CD14-positive monocyte (primary cell): Measurements from ENCODE around the gene GALNT17. TPM values are rescaled to one million over a fixed set of nuclear protein-coding genes. Genes with fewer than 3 reads are reported as not detected.

Experiments
- DNase-seq, 3 donors: peaks; one replicate each; pipeline ENCODE4 v3.0.0-alpha.2; 2011 to 2022
- H2AFZ ChIP-seq: 2 replicates; pipeline ENCODE4 v1.6.0; 2012; ENCODE audit warnings: mild to moderate bottlenecking, low read depth, low read length, inconsistent platforms; ENCODE audit not compliant: insufficient read depth, poor library complexity, severe bottlenecking
- H3K27ac ChIP-seq, 2 donors: 1 replicate in 1 of 2; 2 replicates in 1 of 2; pipeline ENCODE4 v1.5.1; 2012 to 2013; ENCODE audit warnings: low read length in 2 of 2, control low read depth in 1 of 2, inconsistent platforms in 1 of 2, low read depth in 1 of 2, mild to moderate bottlenecking in 1 of 2
- H3K27me3 ChIP-seq, 2 donors: one replicate each; pipeline versions ENCODE4 v1.6.0 to v1.6.1; 2011 to 2013; ENCODE audit warnings: low read length in 2 of 2; ENCODE audit not compliant: control insufficient read depth in 2 of 2, insufficient read depth in 2 of 2
- H3K36me3 ChIP-seq, 2 donors: replicated peaks in 1 of 2; 1 replicate in 1 of 2; 2 replicates in 1 of 2; pipeline versions ENCODE4 v1.5.1 to v1.6.1; 2012 to 2013; ENCODE audit warnings: low read length in 2 of 2, control low read depth in 1 of 2, inconsistent platforms in 1 of 2, mild to moderate bottlenecking in 1 of 2; ENCODE audit not compliant: insufficient read depth in 2 of 2, control insufficient read depth in 1 of 2
- H3K4me1 ChIP-seq, 2 donors: 1 replicate in 1 of 2; 2 replicates in 1 of 2; pipeline versions ENCODE4 v1.5.1 to v1.6.1; 2012 to 2013; ENCODE audit warnings: low read length in 2 of 2, control low read depth in 1 of 2, inconsistent platforms in 1 of 2, mild to moderate bottlenecking in 1 of 2, moderate library complexity in 1 of 2; ENCODE audit not compliant: insufficient read depth in 2 of 2, control insufficient read depth in 1 of 2
- H3K4me2 ChIP-seq: replicated peaks from 2 replicates; pipeline ENCODE3; 2012; ENCODE audit warnings: low read length, moderate library complexity, mild to moderate bottlenecking; ENCODE audit not compliant: poor library complexity, severe bottlenecking; ENCODE audit errors: extremely low read depth
- H3K4me3 ChIP-seq, 3 experiments: fragments of 200-600 bp in 1 of 3; sonication (generic) in 1 of 3; replicated peaks in 1 of 3; 1 replicate in 2 of 3; 2 replicates in 1 of 3; pipeline ENCODE4 v1.5.1; 2011 to 2013; ENCODE audit warnings: low read length in 3 of 3, mild to moderate bottlenecking in 3 of 3, control low read depth in 2 of 3, low read depth in 2 of 3, inconsistent platforms in 1 of 3, moderate library complexity in 1 of 3
- H3K79me2 ChIP-seq: 2 replicates; pipeline ENCODE4 v1.6.0; 2012; ENCODE audit warnings: mild to moderate bottlenecking, control low read depth, inconsistent platforms, low read length, moderate library complexity; ENCODE audit not compliant: insufficient read depth
- H3K9ac ChIP-seq: 2 replicates; pipeline ENCODE4 v1.6.0; 2017; ENCODE audit warnings: low read length, mild to moderate bottlenecking; ENCODE audit not compliant: insufficient read depth, poor library complexity, severe bottlenecking
- H3K9me3 ChIP-seq, 2 donors: replicated peaks in 1 of 2; 1 replicate in 1 of 2; 2 replicates in 1 of 2; pipeline versions ENCODE4 v1.5.1 to v1.6.1; 2012 to 2013; ENCODE audit warnings: low read length in 2 of 2, control low read depth in 1 of 2; ENCODE audit not compliant: control insufficient read depth in 1 of 2, insufficient read depth in 1 of 2
- H4K20me1 ChIP-seq: 2 replicates; pipeline ENCODE4 v1.6.0; 2012; ENCODE audit warnings: mild to moderate bottlenecking, low read length, control low read depth, moderate library complexity; ENCODE audit not compliant: insufficient read depth
- H3K27ac Mint-ChIP-seq, 7 donors: one replicate each; pipeline ENCODE4 v1.8.0; 2020; ENCODE audit warnings: mild to moderate bottlenecking in 7 of 7, mixed read lengths in 7 of 7, moderate library complexity in 6 of 7, inconsistent platforms in 2 of 7
- H3K27me3 Mint-ChIP-seq, 3 donors: one replicate each; pipeline ENCODE4 v1.8.0; 2021 to 2022; ENCODE audit warnings: low read depth in 3 of 3, mild to moderate bottlenecking in 3 of 3, mixed read lengths in 3 of 3, moderate library complexity in 3 of 3, inconsistent platforms in 1 of 3
- H3K36me3 Mint-ChIP-seq, 2 donors: one replicate each; pipeline ENCODE4 v1.8.0; 2020; ENCODE audit warnings: mixed read lengths in 2 of 2, inconsistent platforms in 1 of 2, mild to moderate bottlenecking in 1 of 2
- H3K4me1 Mint-ChIP-seq: one replicate; pipeline ENCODE4 v1.8.0; 2020; ENCODE audit warnings: mild to moderate bottlenecking, mixed read lengths
- H3K4me3 Mint-ChIP-seq, 2 donors: one replicate each; pipeline ENCODE4 v1.8.0; 2020; ENCODE audit warnings: mild to moderate bottlenecking in 2 of 2, mixed read lengths in 2 of 2, moderate library complexity in 1 of 2
- H3K9me3 Mint-ChIP-seq, 7 donors: one replicate each; pipeline ENCODE4 v1.8.0; 2020 to 2022; ENCODE audit warnings: mixed read lengths in 7 of 7, mild to moderate bottlenecking in 6 of 7, moderate library complexity in 6 of 7, inconsistent platforms in 2 of 7
- CTCF ChIP-seq: fragments of 200-600 bp; IDR thresholded peaks from one replicate; pipeline ENCODE4 v1.8.0; 2022; ENCODE audit warnings: antibody characterized with exemption, mild to moderate bottlenecking
- WGBS: methylation state at CpG from one replicate; pipeline ENCODE4 v1.1.5; 2013; ENCODE audit warnings: missing lambda C conversion rate; ENCODE audit not compliant: insufficient coverage; 5-methylcytosine and 5-hydroxymethylcytosine counted together
- intact Hi-C, 2 donors: fragments of 100-400 bp; cut with micrococcal nuclease; formaldehyde crosslinking; loops; one replicate each; pipeline versions ENCODE4 v1.15.0 to v1.15.1; 2023
- polyA plus RNA-seq, 3 donors: library from polyadenylated mRNA; depleted of rRNA in 1 of 3; unstranded in 2 of 3; stranded (reverse) in 1 of 3; fragments of 300-500 nt in 2 of 3; fragments of >200 nt in 1 of 3; fragmentation: Illumina TruSeq in 2 of 3; gene quantifications; 1 replicate in 2 of 3; 2 replicates in 1 of 3; pipeline ENCODE4 v1.2.3, GENCODE V29; 2012 to 2021

The GALNT17 gene
- polyA plus RNA-seq, 3 donors, result not detected

DNA sequence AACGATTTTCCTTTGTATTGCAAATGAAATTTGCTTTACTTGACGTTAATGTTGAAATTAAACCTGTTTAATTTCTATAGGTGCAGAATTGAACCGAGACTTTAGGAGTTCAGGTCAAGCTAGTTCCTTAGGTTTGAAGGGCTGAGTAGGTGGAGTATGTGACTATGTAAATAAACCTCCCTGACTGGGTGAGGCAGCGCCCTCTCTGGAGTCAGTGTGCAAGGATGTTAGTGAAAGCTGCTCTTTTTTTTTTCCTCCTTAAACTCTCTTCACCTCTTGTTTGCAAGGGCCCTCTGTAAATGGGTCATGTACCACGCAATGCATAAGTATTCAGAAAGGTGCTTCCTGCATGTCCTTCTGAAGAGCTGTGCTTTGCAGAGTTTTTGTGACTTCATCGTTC is 33.8 kb downstream of the GALNT17 start:
- Mint-ChIP-seq H3K27me3 (peaks cover 0 to 1% (median 0%) of the 10 kb centered on the region in 3 donors), H3K4me3 (no peak overlapping the region), H3K4me1 (no peaks in the 10 kb centered on the region), H3K27ac (no peak overlapping the region), H3K9me3 (peaks cover 3 to 13% (median 9%) of the 10 kb centered on the region in 7 donors), H3K36me3 (no peaks in the 10 kb centered on the region)
- H4K20me1 ChIP-seq, result no peaks in the 10 kb centered on the region
- no peak overlapping the region for H3K27ac ChIP-seq
- H3K79me2 ChIP-seq, result no peaks in the 10 kb centered on the region
- no peak for TF ChIP-seq CTCF
- no peaks in the 10 kb centered on the region for H3K4me1 ChIP-seq
- H3K4me2 ChIP-seq, result no peak overlapping the region
- no peaks in the 10 kb centered on the region for H3K27me3 ChIP-seq
- intact Hi-C loops, result no loop called here
- no peak overlapping the region for H3K9ac ChIP-seq
- 78% methylated on average over 3 of the region's 6 CpGs for WGBS
- DNase-seq, result no peak
- H3K4me3 ChIP-seq, result no peak overlapping the region
- H3K9me3 ChIP-seq, result peaks cover 31 to 40% of the 10 kb centered on the region in 2 donors
- H2AFZ ChIP-seq, result no peak overlapping the region
- no peaks in the 10 kb centered on the region for H3K36me3 ChIP-seq

- Mint-ChIP-seq H3K9me3 (peaks cover 3 to 26% (median 17%) of the 10 kb centered on the region in 7 donors), H3K27me3 (peaks cover 0 to 1% (median 0%) of the 10 kb centered on the region in 3 donors), H3K27ac (no peak overlapping the region), H3K4me3 (no peak overlapping the region), H3K36me3 (no peaks in the 10 kb centered on the region), H3K4me1 (no peaks in the 10 kb centered on the region)
- H3K9ac ChIP-seq, result no peak overlapping the region
- no peak overlapping the region for H3K4me3 ChIP-seq
- no peak overlapping the region for H2AFZ ChIP-seq
- H3K4me1 ChIP-seq, result no peaks in the 10 kb centered on the region
- H3K27ac ChIP-seq, result no peak overlapping the region
- intact Hi-C loops, result no loop called here
- H3K79me2 ChIP-seq, result no peaks in the 10 kb centered on the region
- no peaks in the 10 kb centered on the region for H3K27me3 ChIP-seq
- DNase-seq, result no peak
- 100% methylated on average over 2 of the region's 4 CpGs for WGBS
- H4K20me1 ChIP-seq, result no peaks in the 10 kb centered on the region
- H3K9me3 ChIP-seq, result peaks cover 44% of the 10 kb centered on the region in 2 donors
- no peak for TF ChIP-seq CTCF
- no peaks in the 10 kb centered on the region for H3K36me3 ChIP-seq
- no peak overlapping the region for H3K4me2 ChIP-seq
Measured at GRCh38 chr7:71171476-71171875, 39.5 kb downstream of the GALNT17 start.
